ENCODE data around the gene TMEM175. TPM values are rescaled to one million over a fixed set of nuclear protein-coding genes. Genes with fewer than 3 reads are reported as not detected.

Gene TMEM175
- total and polyA plus RNA-seq, 9 of the 15 experiments (the other 6 are each of a cell fraction or from before 2014, with no cell fraction given) = 0.13 to 30.9 (median 9.4) TPM

DNA sequence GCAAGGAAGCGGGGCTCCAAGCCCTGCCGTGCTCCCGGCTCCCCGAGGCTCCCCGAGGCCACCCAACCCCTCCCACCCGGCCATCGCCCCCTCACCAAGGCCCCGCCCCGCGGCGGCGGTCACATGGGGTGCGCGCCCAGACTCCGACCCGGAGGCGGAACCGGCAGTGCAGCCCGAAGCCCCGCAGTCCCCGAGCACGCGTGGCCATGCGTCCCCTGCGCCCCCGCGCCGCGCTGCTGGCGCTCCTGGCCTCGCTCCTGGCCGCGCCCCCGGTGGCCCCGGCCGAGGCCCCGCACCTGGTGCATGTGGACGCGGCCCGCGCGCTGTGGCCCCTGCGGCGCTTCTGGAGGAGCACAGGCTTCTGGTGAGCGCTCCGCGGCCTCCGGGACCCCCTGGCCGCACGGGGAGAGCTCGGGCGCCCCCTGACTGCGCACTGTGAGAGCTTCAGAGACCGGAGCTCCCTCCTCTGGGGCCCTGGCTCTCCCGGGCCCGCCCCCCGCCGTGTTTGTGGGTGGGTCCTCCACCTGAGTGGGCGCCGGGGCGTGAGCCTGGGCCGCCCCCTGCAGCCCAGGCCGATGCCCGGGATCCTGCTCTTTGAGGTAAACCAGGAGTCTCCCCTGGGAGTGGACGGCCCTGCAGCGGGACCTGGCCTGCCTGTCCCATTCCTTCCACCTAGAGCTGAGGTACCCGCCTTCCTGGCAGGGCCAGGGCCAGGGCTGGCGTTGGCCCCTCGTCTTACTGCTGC lies 54.8 kb downstream of the TMEM175 start, which contains the start of gene IDUA (continued):
- TF ChIP-seq, protein P1, sequence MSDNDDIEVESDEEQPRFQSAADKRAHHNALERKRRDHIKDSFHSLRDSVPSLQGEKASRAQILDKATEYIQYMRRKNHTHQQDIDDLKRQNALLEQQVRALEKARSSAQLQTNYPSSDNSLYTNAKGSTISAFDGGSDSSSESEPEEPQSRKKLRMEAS (CRISPR knock-in tag; IDR thresholded peaks at IDR 0.05) = peak; percentile 74

DNA sequence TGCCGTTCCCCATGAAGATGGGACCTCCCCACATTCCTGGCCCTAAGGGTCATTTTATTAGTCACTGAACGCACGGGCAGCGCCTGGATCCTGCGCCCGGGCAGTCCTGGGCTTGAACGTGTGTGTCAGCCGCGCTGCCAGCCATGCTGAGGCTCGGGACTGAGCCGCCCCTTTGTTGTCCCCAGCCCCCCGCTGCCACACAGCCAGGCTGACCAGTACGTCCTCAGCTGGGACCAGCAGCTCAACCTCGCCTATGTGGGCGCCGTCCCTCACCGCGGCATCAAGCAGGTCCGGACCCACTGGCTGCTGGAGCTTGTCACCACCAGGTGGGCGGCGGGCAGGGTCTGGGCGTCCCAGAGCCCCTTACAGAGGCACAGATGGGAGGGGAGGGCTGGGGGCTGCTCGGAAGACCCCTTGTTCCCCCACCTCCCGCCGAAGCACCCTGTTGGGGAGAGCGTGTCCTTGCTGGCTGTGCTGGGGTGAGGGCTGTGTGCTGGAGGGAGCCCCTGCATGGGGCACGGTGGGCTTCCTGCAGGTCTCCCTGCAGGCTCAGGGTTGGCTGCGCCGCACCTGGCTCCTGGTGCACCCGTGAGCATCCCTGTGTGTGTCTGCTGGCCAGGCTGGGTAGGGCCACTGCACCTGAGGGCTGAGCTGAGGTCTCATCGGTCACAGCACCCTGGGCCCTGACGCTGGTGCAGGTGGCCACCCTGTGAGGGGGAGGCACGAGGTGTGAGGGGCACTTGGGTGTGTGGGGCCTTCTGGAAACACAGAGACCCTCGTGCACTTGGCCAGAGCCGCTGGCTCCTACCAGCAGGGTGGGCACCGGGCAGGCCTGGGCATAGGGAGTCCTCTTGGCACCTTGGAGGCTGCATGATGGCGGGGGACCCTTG lies 55.6 kb downstream of the TMEM175 start:
- H3K4me1 ChIP-seq (replicated peaks in 1 of 2; ENCODE audit: control insufficient read depth in 2 of 2, insufficient read depth in 2 of 2, low read length in 2 of 2) = peaks cover 27 to 72% of the 10 kb centered on the region in 2 experiments
- H3K4me2 ChIP-seq (ENCODE audit: insufficient read depth, low read length) = peak overlapping the region; percentile 85
- no peak for ATAC-seq
- H4K20me1 ChIP-seq (replicated peaks; ENCODE audit: control insufficient read depth, insufficient read depth, low read length) = no peaks in the 10 kb centered on the region
- no peaks in the 10 kb centered on the region for H3K9me1 ChIP-seq (ENCODE audit: control insufficient read depth, insufficient read depth, low read length)
- DNase-seq (ENCODE audit: extremely low read depth in 1 of 4, low spot score in 3 of 4) = no peak
- ChIA-PET CTCF (ENCODE audit: low intra/inter-chr PET ratio) (interaction anchor here (0.7 to 1.4 kb wide), 3 partner anchors 96 to 245 kb away, joined by 5 to 7 read pairs (median 5); no protein-coding TSS in a partner anchor), POLR2A (interaction anchor here (0.5 to 1.1 kb wide), 8 partner anchors 8 to 422 kb away, joined by 3 to 7 read pairs (median 3); no protein-coding TSS in a partner anchor)
- intact Hi-C loops (cut with micrococcal nuclease) = loop anchor here (2.0 to 10.0 kb wide), 5 partner anchors 55 to 303 kb away; partner anchors contain the start of genes GAK, SLC49A3 and TMEM175
- peak overlapping the region; percentile 86 for H2AFZ ChIP-seq (ENCODE audit: low read depth, low read length)
- no peak for FAIRE-seq
- no peaks in the 10 kb centered on the region for H3K27me3 ChIP-seq (ENCODE audit: control insufficient read depth in 2 of 2, insufficient read depth in 2 of 2, low read length in 2 of 2)
- no TSS peak for BruUV-seq (replicated peaks)
- 56% methylated on average over 29 of the region's 37 CpGs for WGBS (ENCODE audit: insufficient coverage, low coverage, missing lambda C conversion rate)
- H3K9ac ChIP-seq (ENCODE audit: insufficient read depth in 1 of 2, low read depth in 2 of 2, low read length in 2 of 2) = peak overlapping the region; percentile 75 to 90
- H3K4me3 ChIP-seq = peak overlapping the region; percentile 68
- in situ Hi-C loops (cut with MboI) = no loop called here
- peak overlapping the region; percentile 79 for H3K27ac ChIP-seq (ENCODE audit: extremely low read depth, low read depth, low read length)
- H3K79me2 ChIP-seq (ENCODE audit: control insufficient read depth, insufficient read depth, low read length) = peaks cover 27% of the 10 kb centered on the region
- H3K9me3 ChIP-seq (replicated peaks; ENCODE audit: control insufficient read depth, insufficient read depth, low read depth, low read length) = no peaks in the 10 kb centered on the region; the same call in 1 of the 2 replicates
- H3K36me3 ChIP-seq (ENCODE audit: control insufficient read depth, insufficient read depth, low read length) = peaks cover 22% of the 10 kb centered on the region; the same call in 1 of the 3 replicates
- TF ChIP-seq POLR2G (IDR thresholded peaks at IDR 0.05; ENCODE audit: low read depth, low read length) = peak; percentile 10; the same call in 1 of the 2 replicates
- TF ChIP-seq PCBP1 (IDR thresholded peaks at IDR 0.05; ENCODE audit: low read depth, low read length, poor library complexity, severe bottlenecking) = peak; percentile 4
- TF ChIP-seq ZNF584 (CRISPR knock-in tag; IDR thresholded peaks at IDR 0.05; ENCODE audit: low read depth) = no peak
- TF ChIP-seq, protein P2, sequence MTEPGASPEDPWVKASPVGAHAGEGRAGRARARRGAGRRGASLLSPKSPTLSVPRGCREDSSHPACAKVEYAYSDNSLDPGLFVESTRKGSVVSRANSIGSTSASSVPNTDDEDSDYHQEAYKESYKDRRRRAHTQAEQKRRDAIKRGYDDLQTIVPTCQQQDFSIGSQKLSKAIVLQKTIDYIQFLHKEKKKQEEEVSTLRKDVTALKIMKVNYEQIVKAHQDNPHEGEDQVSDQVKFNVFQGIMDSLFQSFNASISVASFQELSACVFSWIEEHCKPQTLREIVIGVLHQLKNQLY (CRISPR knock-in tag; conservative IDR thresholded peaks at IDR 0.05) = no peak
- TF ChIP-seq, protein P3, sequence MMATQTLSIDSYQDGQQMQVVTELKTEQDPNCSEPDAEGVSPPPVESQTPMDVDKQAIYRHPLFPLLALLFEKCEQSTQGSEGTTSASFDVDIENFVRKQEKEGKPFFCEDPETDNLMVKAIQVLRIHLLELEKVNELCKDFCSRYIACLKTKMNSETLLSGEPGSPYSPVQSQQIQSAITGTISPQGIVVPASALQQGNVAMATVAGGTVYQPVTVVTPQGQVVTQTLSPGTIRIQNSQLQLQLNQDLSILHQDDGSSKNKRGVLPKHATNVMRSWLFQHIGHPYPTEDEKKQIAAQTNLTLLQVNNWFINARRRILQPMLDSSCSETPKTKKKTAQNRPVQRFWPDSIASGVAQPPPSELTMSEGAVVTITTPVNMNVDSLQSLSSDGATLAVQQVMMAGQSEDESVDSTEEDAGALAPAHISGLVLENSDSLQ (IDR thresholded peaks at IDR 0.05) = no peak
- TF ChIP-seq NFE2L1 (tag; IDR thresholded peaks at IDR 0.05; ENCODE audit: borderline replicate concordance, low read depth) = no peak
- no peak for TF ChIP-seq YBX1 (IDR thresholded peaks at IDR 0.05)
- TF ChIP-seq ZNF639 (CRISPR knock-in tag; conservative IDR thresholded peaks at IDR 0.05 in 1 of 2, IDR thresholded peaks at IDR 0.05 in 1 of 2) = no peak
- no peak for TF ChIP-seq NFXL1 (CRISPR knock-in tag; IDR thresholded peaks at IDR 0.05)
- TF ChIP-seq IFI16 (CRISPR knock-in tag; IDR thresholded peaks at IDR 0.05) = no peak
- TF ChIP-seq ZNF12 (CRISPR knock-in tag; IDR thresholded peaks at IDR 0.05) = no peak
- no peak for TF ChIP-seq ZNF239 (CRISPR knock-in tag; IDR thresholded peaks at IDR 0.05)

All from K562 (cell line).